Measurements from ENCODE around the gene SOD1. TPM values are rescaled to one million over a fixed set of nuclear protein-coding genes. Genes with fewer than 3 reads are reported as not detected.
"Not testable (repeated sequence)": the region's sequence is repeated elsewhere in the genome, so short reads cannot be mapped to it uniquely, and the experiment has no call there.

SOD1 gene
- total RNA-seq, 1 experiment from 2014 or later, result 239 TPM

DNA sequence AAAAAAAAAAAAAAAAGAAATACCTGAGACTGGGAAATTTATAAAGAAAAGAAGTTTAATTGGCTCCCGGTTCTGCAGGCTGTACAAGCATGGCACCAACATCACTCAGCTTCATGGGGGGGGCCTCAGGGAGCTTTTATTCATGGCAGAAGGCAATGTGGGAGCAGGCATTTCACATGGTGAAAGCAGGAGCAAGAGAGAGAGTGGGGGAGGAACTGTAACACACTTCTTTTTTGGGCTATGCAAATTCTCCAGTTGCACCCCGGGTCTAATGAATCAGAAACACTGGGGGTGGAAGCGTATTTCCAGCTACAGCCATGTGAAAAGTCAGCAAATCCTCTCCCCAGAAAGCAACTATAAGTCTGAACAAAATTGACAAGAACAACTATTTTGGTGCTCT, 11.8 kb upstream of the SOD1 start:
- DNase-seq (ENCODE audit: unreplicated experiment), result no peak
- intact Hi-C loops (cut with micrococcal nuclease), result no loop called here
- H3K27ac Mint-ChIP-seq (ENCODE audit: low read depth, unreplicated experiment), result no peak overlapping the region
- ChIA-PET CTCF (no interaction called here), POLR2A (no interaction called here)
- H3K36me3 Mint-ChIP-seq (ENCODE audit: insufficient read depth, unreplicated experiment), result peaks cover 6% of the 10 kb centered on the region
- peaks cover 4% of the 10 kb centered on the region for H3K4me1 Mint-ChIP-seq (ENCODE audit: insufficient read depth, unreplicated experiment)
- no peaks in the 10 kb centered on the region for H3K9me3 Mint-ChIP-seq (ENCODE audit: unreplicated experiment)
- H3K4me3 Mint-ChIP-seq (ENCODE audit: unreplicated experiment), result no peak overlapping the region
- BruUV-seq (replicated peaks), result no TSS peak
- H3K27me3 Mint-ChIP-seq (ENCODE audit: insufficient read depth, unreplicated experiment), result no peaks in the 10 kb centered on the region
- TF ChIP-seq, protein P1, sequence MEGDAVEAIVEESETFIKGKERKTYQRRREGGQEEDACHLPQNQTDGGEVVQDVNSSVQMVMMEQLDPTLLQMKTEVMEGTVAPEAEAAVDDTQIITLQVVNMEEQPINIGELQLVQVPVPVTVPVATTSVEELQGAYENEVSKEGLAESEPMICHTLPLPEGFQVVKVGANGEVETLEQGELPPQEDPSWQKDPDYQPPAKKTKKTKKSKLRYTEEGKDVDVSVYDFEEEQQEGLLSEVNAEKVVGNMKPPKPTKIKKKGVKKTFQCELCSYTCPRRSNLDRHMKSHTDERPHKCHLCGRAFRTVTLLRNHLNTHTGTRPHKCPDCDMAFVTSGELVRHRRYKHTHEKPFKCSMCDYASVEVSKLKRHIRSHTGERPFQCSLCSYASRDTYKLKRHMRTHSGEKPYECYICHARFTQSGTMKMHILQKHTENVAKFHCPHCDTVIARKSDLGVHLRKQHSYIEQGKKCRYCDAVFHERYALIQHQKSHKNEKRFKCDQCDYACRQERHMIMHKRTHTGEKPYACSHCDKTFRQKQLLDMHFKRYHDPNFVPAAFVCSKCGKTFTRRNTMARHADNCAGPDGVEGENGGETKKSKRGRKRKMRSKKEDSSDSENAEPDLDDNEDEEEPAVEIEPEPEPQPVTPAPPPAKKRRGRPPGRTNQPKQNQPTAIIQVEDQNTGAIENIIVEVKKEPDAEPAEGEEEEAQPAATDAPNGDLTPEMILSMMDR (IDR thresholded peaks at IDR 0.05; ENCODE audit: unreplicated experiment), result no peak

DNA sequence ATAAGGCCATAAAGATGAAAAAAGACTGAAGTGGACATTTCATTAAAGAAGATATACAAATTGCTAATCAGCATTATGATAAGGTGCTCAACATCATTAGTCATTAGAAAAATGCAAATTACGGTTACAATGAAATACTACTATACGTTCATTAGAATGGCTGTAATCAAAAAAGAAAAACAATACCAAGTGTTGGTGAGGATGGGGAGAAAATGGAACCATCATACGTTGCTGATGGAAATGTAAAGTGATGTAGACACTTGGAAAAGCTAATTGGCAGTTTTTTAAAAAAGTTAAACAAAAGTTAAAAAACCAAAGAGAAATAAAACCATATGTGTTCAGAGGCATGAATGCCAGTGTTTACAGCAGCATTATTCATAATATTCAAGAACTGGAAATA, 8.6 kb upstream of the SOD1 start:
- H3K27ac Mint-ChIP-seq (ENCODE audit: low read depth, unreplicated experiment), result no peak overlapping the region
- DNase-seq (ENCODE audit: unreplicated experiment), result no peak
- no peaks in the 10 kb centered on the region for H3K27me3 Mint-ChIP-seq (ENCODE audit: insufficient read depth, unreplicated experiment)
- intact Hi-C loops (cut with micrococcal nuclease), result no loop called here
- ChIA-PET POLR2A (no interaction called here), CTCF (no interaction called here)
- H3K4me3 Mint-ChIP-seq (ENCODE audit: unreplicated experiment), result no peak overlapping the region
- H3K4me1 Mint-ChIP-seq (ENCODE audit: insufficient read depth, unreplicated experiment), result peaks cover 5% of the 10 kb centered on the region
- no TSS peak for BruUV-seq (replicated peaks)
- peaks cover 6% of the 10 kb centered on the region for H3K36me3 Mint-ChIP-seq (ENCODE audit: insufficient read depth, unreplicated experiment)
- H3K9me3 Mint-ChIP-seq (ENCODE audit: unreplicated experiment), result no peaks in the 10 kb centered on the region
- TF ChIP-seq, protein P1 (IDR thresholded peaks at IDR 0.05; ENCODE audit: unreplicated experiment), result no peak

DNA sequence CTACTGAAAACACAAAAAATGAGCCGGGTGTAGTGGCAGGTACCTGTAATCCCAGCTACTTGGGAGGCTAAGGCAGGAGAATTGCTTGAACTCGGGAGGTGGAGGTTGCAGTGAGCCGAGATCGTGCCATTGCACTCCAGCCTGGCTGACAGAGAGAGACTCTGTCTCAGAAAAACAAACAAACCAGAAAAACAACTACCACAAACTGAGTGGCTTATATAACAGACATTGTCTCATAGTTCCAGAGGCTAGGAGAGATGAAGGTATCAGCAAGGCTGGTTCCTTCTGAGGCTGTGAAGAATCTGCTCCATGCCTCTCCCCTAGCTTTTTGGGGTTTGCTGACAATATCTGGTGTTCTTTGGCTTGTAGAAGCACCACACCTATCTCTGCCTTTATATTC, 8.0 kb upstream of the SOD1 start:
- DNase-seq (ENCODE audit: unreplicated experiment); intact Hi-C loops (cut with micrococcal nuclease); H3K9me3 Mint-ChIP-seq (ENCODE audit: unreplicated experiment); CTCF ChIA-PET; H3K4me1 Mint-ChIP-seq (ENCODE audit: insufficient read depth, unreplicated experiment); POLR2A ChIA-PET; BruUV-seq (replicated peaks); H3K27ac Mint-ChIP-seq (ENCODE audit: low read depth, unreplicated experiment); H3K36me3 Mint-ChIP-seq (ENCODE audit: insufficient read depth, unreplicated experiment); H3K27me3 Mint-ChIP-seq (ENCODE audit: insufficient read depth, unreplicated experiment); H3K4me3 Mint-ChIP-seq (ENCODE audit: unreplicated experiment): not testable (repeated sequence)

DNA sequence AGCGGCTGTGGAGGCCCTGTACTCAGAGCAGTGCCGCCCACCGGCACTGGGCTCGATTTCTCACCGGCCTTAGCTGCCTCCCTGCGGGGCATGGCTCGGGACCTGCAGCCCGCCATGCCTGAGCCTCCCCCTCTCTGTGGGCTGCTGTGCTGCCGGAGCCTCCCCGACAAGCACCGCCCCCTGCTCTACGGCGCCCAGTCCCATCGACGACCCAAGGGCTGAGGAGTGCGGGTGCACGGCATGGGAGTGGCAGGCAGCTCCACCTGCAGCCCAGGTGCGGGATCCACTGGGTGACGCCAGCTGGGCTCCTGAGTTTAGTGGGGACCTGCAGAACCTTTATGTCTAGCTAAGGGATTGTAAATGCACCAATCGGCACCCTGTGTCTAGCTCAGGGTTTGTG, 5.2 kb upstream of the SOD1 start:
- Mint-ChIP-seq H3K27ac (ENCODE audit: low read depth, unreplicated experiment) (no peak overlapping the region), H3K9me3 (ENCODE audit: unreplicated experiment) (no peaks in the 10 kb centered on the region), H3K27me3 (ENCODE audit: insufficient read depth, unreplicated experiment) (no peaks in the 10 kb centered on the region), H3K36me3 (ENCODE audit: insufficient read depth, unreplicated experiment) (peaks cover 9% of the 10 kb centered on the region), H3K4me3 (ENCODE audit: unreplicated experiment) (no peak overlapping the region), H3K4me1 (ENCODE audit: insufficient read depth, unreplicated experiment) (peaks cover 21% of the 10 kb centered on the region)
- ChIA-PET CTCF (interaction anchor here (0.7 kb wide), 2 partner anchors 452 to 829 kb away, joined by 3 to 4 read pairs; no protein-coding TSS in a partner anchor), POLR2A (no interaction called here)
- DNase-seq (ENCODE audit: unreplicated experiment), result no peak
- TF ChIP-seq, protein P1 (IDR thresholded peaks at IDR 0.05; ENCODE audit: unreplicated experiment), result no peak
- intact Hi-C loops (cut with micrococcal nuclease), result no loop called here
- BruUV-seq (replicated peaks), result no TSS peak

DNA sequence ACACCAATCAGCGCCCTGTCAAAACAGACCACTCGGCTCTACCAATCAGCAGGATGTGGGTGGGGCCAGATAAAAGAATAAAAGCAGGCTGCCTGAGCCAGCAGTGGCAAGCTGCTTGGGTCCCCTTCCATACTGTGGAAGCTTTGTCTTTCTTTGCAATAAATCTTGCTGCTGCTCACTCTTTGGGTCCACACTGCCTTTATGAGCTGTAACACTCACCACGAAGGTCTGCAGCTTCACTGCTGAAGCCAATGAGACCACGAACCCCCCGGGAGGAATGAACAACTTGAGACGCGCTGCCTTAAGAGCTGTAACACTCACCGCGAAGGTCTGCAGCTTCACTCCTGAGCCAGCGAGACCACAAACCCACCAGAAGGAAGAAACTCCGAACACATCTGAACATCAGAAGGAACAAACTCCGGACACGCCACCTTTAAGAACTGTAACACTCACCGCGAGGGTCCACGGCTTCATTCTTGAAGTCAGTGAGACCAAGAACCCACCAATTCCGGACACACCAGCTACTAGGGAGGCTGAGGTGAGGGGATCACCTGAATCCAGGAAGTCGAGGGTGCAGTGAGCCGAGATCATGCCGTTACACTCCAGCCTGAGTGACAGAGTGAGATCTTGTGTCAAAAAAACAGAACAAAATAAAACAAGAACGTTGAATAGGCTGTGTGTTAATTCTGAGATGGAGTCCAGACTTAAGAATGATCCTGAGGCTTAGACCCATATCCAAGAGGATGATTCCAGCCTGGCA, 4.5 kb upstream of the SOD1 start:
- intact Hi-C loops (cut with micrococcal nuclease), result loop anchor here (5.0 kb wide), 2 partner anchors 77 to 303 kb away; partner anchors contain the start of gene SCAF4
- H3K4me3 Mint-ChIP-seq (ENCODE audit: unreplicated experiment); BruUV-seq (replicated peaks); POLR2A ChIA-PET; H3K9me3 Mint-ChIP-seq (ENCODE audit: unreplicated experiment); DNase-seq (ENCODE audit: unreplicated experiment); H3K27me3 Mint-ChIP-seq (ENCODE audit: insufficient read depth, unreplicated experiment); H3K27ac Mint-ChIP-seq (ENCODE audit: low read depth, unreplicated experiment): not testable (repeated sequence)
- CTCF ChIA-PET, result interaction anchor here (0.7 to 1.0 kb wide), 3 partner anchors 18 to 830 kb away, joined by 3 to 4 read pairs (median 3); no protein-coding TSS in a partner anchor
- peaks cover 21% of the 10 kb centered on the region for H3K4me1 Mint-ChIP-seq (ENCODE audit: insufficient read depth, unreplicated experiment)
- peaks cover 14% of the 10 kb centered on the region for H3K36me3 Mint-ChIP-seq (ENCODE audit: insufficient read depth, unreplicated experiment)

All from MCF 10A (cell line).